ENCODE results near the gene NR2C1.

NR2C1 gene

GRCh38 chr12:95083471-95083870 lies 10.1 kb upstream of the NR2C1 start:
- Histone ChIP-seq H3K4me3 (ENCODE audit: low read length) (no peak overlapping the region), H3K27me3 (ENCODE audit: control insufficient read depth, insufficient read depth, low read length) (no peaks in the 10 kb centered on the region), H3K36me3 (ENCODE audit: insufficient read depth, low read length) (no peaks in the 10 kb centered on the region), H3K9me3 (replicated peaks; ENCODE audit: low read length) (no peaks in the 10 kb centered on the region), H3K9ac (ENCODE audit: low read depth, low read length) (no peak overlapping the region), H3K4me2 (ENCODE audit: low read length) (peak overlapping the region; percentile 14), H3K4me1 (ENCODE audit: control insufficient read depth, insufficient read depth, low read length) (peaks cover 18% of the 10 kb centered on the region)

DNA sequence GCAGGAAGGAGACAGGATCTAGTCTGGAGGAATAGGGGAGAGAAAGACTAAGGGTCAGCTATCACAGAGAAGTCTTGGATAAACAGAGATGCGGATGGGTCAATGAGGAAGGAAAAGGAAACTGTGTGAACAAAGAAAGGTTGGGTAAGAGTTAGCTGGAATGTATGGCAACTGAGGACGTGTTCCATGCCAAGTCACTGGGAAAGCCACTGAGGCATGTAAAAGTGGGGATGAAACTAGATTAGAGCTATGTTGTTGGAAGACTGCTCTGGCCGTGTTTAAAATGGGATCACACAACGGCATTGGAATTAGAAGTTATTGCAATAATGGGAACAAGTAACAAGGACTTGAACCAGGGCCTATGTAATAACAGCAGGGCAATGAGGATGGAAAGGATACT lies 3.9 kb upstream of the NR2C1 start:
- H3K4me1 ChIP-seq (ENCODE audit: control insufficient read depth, insufficient read depth, low read length), result no peaks in the 10 kb centered on the region
- no peak overlapping the region for H3K9ac ChIP-seq (ENCODE audit: low read depth, low read length)
- H3K4me2 ChIP-seq (ENCODE audit: low read length), result no peak overlapping the region
- no peak overlapping the region for H3K4me3 ChIP-seq (ENCODE audit: low read length)
- H3K9me3 ChIP-seq (replicated peaks; ENCODE audit: low read length), result no peaks in the 10 kb centered on the region
- H3K36me3 ChIP-seq (ENCODE audit: insufficient read depth, low read length), result no peaks in the 10 kb centered on the region
- no peaks in the 10 kb centered on the region for H3K27me3 ChIP-seq (ENCODE audit: control insufficient read depth, insufficient read depth, low read length)

GRCh38 chr12:95074766-95075165 lies 1.3 kb upstream of the NR2C1 start:
- Histone ChIP-seq H3K9ac (ENCODE audit: low read depth, low read length) (no peak overlapping the region), H3K4me1 (ENCODE audit: control insufficient read depth, insufficient read depth, low read length) (no peaks in the 10 kb centered on the region), H3K4me2 (ENCODE audit: low read length) (no peak overlapping the region), H3K4me3 (ENCODE audit: low read length) (no peak overlapping the region), H3K36me3 (ENCODE audit: insufficient read depth, low read length) (peaks cover 3% of the 10 kb centered on the region), H3K9me3 (replicated peaks; ENCODE audit: low read length) (no peaks in the 10 kb centered on the region), H3K27me3 (ENCODE audit: control insufficient read depth, insufficient read depth, low read length) (no peaks in the 10 kb centered on the region)

DNA sequence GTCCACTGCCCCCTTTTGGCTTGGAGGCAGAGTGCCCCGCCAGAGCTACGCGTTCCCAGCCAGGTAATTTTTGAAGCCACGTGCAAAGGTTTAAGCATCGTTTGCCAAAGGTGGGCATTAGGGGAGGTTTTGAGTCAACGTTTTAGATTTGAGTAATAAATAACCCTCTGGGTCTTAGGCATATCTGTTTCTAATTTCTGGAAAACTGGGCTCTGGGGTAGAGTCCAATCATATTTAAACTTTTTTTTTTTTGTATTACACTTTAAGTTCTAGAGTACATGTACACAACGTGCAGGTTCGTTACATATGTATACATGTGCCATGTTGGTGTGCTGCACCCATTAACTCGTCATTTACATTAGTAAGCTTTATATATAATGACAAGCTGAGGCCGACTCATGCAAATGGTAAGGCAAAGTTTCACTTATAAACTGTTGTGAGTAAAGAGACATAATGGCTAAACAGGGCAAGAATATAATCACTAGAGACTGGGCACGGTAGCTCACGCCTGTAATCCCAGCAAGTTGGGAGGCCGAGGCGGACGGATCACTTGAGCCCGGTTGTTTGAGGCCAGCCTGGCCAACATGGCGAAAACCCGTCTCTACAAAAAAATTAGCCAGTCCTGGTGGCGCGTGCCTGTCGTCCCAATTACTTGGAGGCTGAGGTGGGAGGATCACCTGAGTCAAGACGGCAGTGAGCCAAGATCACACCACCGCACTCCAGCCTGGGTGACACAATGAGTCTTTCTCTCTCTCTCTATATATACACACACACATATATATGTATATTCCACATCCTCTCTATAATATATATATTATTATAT lies 491 bp upstream of the NR2C1 start:
- H3K9me3 ChIP-seq (replicated peaks; ENCODE audit: low read length), result no peaks in the 10 kb centered on the region
- peaks cover 3% of the 10 kb centered on the region for H3K36me3 ChIP-seq (ENCODE audit: insufficient read depth, low read length)
- H3K4me1 ChIP-seq (ENCODE audit: control insufficient read depth, insufficient read depth, low read length), result no peaks in the 10 kb centered on the region
- H3K27me3 ChIP-seq (ENCODE audit: control insufficient read depth, insufficient read depth, low read length), result no peaks in the 10 kb centered on the region
- H3K4me2 ChIP-seq (ENCODE audit: low read length), result peak overlapping the region; percentile 79
- peak overlapping the region; percentile 94 for H3K4me3 ChIP-seq (ENCODE audit: low read length)
- peak overlapping the region; percentile 91 for H3K9ac ChIP-seq (ENCODE audit: low read depth, low read length)

- no peaks in the 10 kb centered on the region for H3K27me3 ChIP-seq (ENCODE audit: control insufficient read depth, insufficient read depth, low read length)
Measured at GRCh38 chr12:95070378-95070777, 3.0 kb downstream of the NR2C1 start.

GRCh38 chr12:95066091-95066855 lies 7.1 kb downstream of the NR2C1 start:
- peaks cover 28% of the 10 kb centered on the region for H3K36me3 ChIP-seq (ENCODE audit: insufficient read depth, low read length)
- no peak overlapping the region for H3K9ac ChIP-seq (ENCODE audit: low read depth, low read length)
- H3K9me3 ChIP-seq (replicated peaks; ENCODE audit: low read length), result no peaks in the 10 kb centered on the region
- H3K4me2 ChIP-seq (ENCODE audit: low read length), result no peak overlapping the region
- H3K27me3 ChIP-seq (ENCODE audit: control insufficient read depth, insufficient read depth, low read length), result no peaks in the 10 kb centered on the region
- H3K4me1 ChIP-seq (ENCODE audit: control insufficient read depth, insufficient read depth, low read length), result no peaks in the 10 kb centered on the region
- no peak overlapping the region for H3K4me3 ChIP-seq (ENCODE audit: low read length)

More at GRCh38 chr12:95070378-95070777, 3.0 kb downstream of the NR2C1 start:
- Histone ChIP-seq H3K9ac (ENCODE audit: low read depth, low read length) (no peak overlapping the region), H3K36me3 (ENCODE audit: insufficient read depth, low read length) (peaks cover 7% of the 10 kb centered on the region), H3K9me3 (replicated peaks; ENCODE audit: low read length) (no peaks in the 10 kb centered on the region), H3K4me1 (ENCODE audit: control insufficient read depth, insufficient read depth, low read length) (no peaks in the 10 kb centered on the region), H3K4me2 (ENCODE audit: low read length) (no peak overlapping the region), H3K4me3 (ENCODE audit: low read length) (no peak overlapping the region)

DNA sequence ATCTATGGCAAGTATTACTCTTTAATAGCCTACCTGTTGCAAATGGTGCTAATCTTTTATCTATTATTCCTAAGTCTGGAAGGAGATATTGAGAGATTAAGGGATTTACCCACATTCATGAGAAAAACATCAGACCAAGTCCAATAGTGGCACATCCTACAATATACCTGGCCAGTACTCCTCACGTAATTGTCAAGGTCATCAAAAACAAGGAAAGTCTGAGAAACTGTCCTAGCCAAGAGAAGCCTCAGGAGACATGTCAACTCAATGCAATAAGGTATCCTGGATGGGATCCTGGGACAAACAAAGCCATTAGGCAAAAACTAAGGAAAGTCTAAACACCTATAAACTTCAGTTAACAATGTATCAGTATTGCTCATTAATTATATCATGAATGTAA lies 12.5 kb downstream of the NR2C1 start:
- Histone ChIP-seq H3K4me3 (ENCODE audit: low read length) (no peak overlapping the region), H3K4me2 (ENCODE audit: low read length) (no peak overlapping the region), H3K9ac (ENCODE audit: low read depth, low read length) (no peak overlapping the region), H3K9me3 (replicated peaks; ENCODE audit: low read length) (no peaks in the 10 kb centered on the region), H3K4me1 (ENCODE audit: control insufficient read depth, insufficient read depth, low read length) (no peaks in the 10 kb centered on the region), H3K27me3 (ENCODE audit: control insufficient read depth, insufficient read depth, low read length) (no peaks in the 10 kb centered on the region), H3K36me3 (ENCODE audit: insufficient read depth, low read length) (peaks cover 58% of the 10 kb centered on the region)

GRCh38 chr12:95059984-95060383 lies 13.4 kb downstream of the NR2C1 start:
- Histone ChIP-seq H3K9me3 (replicated peaks; ENCODE audit: low read length) (no peaks in the 10 kb centered on the region), H3K27me3 (ENCODE audit: control insufficient read depth, insufficient read depth, low read length) (no peaks in the 10 kb centered on the region), H3K4me2 (ENCODE audit: low read length) (no peak overlapping the region), H3K4me3 (ENCODE audit: low read length) (no peak overlapping the region), H3K4me1 (ENCODE audit: control insufficient read depth, insufficient read depth, low read length) (no peaks in the 10 kb centered on the region), H3K36me3 (ENCODE audit: insufficient read depth, low read length) (peaks cover 64% of the 10 kb centered on the region), H3K9ac (ENCODE audit: low read depth, low read length) (no peak overlapping the region)

DNA sequence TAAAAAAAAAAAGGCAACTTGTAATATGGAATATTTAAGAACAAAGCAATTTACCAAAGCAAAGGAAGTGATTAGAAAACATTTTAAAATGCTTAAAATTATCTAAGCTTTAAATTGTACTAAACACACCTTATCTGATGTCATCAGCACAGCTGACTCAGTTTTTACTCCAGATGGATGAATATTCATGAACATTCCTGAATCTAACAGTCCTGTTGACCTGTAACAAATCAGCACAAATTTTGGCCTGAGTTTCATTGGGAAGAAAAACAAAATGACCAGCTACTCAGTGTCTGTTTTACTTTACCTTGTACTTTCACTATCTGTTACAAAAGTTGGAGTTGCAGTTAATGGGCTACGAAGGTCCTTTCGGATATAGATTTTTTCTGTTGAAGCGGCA lies 16.0 kb downstream of the NR2C1 start:
- no peaks in the 10 kb centered on the region for H3K9me3 ChIP-seq (replicated peaks; ENCODE audit: low read length)
- H3K4me2 ChIP-seq (ENCODE audit: low read length), result no peak overlapping the region
- no peak overlapping the region for H3K4me3 ChIP-seq (ENCODE audit: low read length)
- H3K9ac ChIP-seq (ENCODE audit: low read depth, low read length), result no peak overlapping the region
- H3K27me3 ChIP-seq (ENCODE audit: control insufficient read depth, insufficient read depth, low read length), result no peaks in the 10 kb centered on the region
- no peaks in the 10 kb centered on the region for H3K4me1 ChIP-seq (ENCODE audit: control insufficient read depth, insufficient read depth, low read length)
- peaks cover 57% of the 10 kb centered on the region for H3K36me3 ChIP-seq (ENCODE audit: insufficient read depth, low read length)

DNA sequence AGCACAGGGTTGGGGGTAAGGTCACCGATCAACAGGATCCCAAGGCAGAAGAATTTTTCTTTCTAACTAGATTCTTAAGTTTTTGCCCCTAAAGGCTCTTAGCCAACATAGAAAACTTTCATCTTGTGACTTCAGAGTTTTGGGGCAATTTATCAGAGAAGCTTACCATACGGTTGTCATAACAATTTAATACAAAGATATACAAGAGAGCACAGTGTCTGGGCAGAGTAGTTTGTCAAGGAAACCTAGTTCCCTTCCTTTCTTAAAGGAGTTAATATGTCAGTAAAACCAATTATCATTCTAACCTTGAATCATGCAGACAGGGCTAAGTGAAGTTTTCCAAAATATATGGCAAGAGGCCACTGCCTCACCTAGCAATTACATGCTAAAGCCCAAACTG lies 18.4 kb downstream of the NR2C1 start:
- H3K36me3 ChIP-seq (ENCODE audit: insufficient read depth, low read length), result peaks cover 44% of the 10 kb centered on the region
- no peak overlapping the region for H3K4me2 ChIP-seq (ENCODE audit: low read length)
- no peaks in the 10 kb centered on the region for H3K27me3 ChIP-seq (ENCODE audit: control insufficient read depth, insufficient read depth, low read length)
- no peaks in the 10 kb centered on the region for H3K9me3 ChIP-seq (replicated peaks; ENCODE audit: low read length)
- no peak overlapping the region for H3K4me3 ChIP-seq (ENCODE audit: low read length)
- H3K4me1 ChIP-seq (ENCODE audit: control insufficient read depth, insufficient read depth, low read length), result no peaks in the 10 kb centered on the region
- H3K9ac ChIP-seq (ENCODE audit: low read depth, low read length), result no peak overlapping the region

DNA sequence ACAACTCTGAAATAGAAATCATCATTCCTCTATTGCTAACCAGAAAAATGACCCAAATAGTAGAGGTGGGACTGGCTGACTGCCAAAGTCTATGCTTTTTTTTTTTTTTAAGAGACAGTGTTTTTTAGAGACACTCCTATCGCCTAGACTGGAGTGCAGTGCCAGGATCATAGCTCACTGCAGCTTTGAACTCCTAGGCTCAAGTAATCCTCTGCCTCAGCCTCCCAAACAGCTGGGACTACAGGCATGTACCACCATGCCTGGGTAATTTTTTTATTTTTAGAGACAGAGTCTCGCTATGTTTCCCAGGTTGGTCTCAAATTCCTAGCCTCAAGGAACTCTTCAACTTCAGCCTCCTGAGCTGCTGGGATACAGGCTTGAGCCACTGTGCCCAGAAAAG lies 19.2 kb downstream of the NR2C1 start:
- Histone ChIP-seq H3K36me3 (ENCODE audit: insufficient read depth, low read length) (peaks cover 35% of the 10 kb centered on the region), H3K27me3 (ENCODE audit: control insufficient read depth, insufficient read depth, low read length) (no peaks in the 10 kb centered on the region), H3K4me2 (ENCODE audit: low read length) (no peak overlapping the region), H3K9ac (ENCODE audit: low read depth, low read length) (no peak overlapping the region), H3K4me3 (ENCODE audit: low read length) (no peak overlapping the region), H3K9me3 (replicated peaks; ENCODE audit: low read length) (no peaks in the 10 kb centered on the region), H3K4me1 (ENCODE audit: control insufficient read depth, insufficient read depth, low read length) (no peaks in the 10 kb centered on the region)

Measured in skeletal muscle satellite cell (primary cell).